ENCODE measurements around the gene DGKI.

DNA sequence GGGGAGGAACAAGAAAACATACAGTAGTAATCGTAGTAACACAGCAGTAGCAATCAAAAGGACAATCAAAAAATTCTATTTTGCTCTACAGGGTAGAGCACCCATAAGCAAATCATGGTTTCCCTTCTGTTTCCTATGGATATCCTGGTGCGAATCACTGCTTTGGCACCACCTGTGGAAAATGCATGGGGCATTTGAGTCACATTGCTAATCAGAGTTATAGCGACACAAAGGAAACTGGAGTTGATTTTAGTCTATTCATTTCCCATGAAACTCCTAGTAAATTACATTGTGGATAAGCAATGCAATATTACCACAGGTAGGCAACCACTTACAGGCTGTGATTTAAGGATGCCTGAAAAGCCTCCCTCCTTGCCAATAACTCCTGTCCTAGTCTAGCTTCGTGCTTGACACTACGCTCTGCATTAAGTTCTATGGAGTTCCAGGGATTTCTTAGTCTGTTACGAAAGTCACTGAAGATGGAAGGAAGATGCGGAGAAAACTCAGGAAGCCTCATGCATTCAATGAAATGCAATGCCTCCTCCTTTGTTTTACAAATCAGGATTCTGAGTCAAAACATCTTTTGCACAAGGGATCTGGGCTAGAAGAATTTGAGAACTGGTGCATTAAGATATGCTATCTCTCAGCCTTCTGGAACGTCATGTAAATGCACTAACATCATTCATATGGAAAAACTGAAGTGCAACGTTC lies 188.4 kb downstream of the DGKI start:
- no peak for TF ChIP-seq CTCF (conservative IDR thresholded peaks at IDR 0.05; ENCODE audit: low read length)
- TF ChIP-seq EZH2phosphoT487 (IDR thresholded peaks at IDR 0.05; ENCODE audit: borderline replicate concordance, low read depth, low read length) = no peak
